ENCODE data around the gene KAT2B.
"Not testable (repeated sequence)": the region's sequence is repeated elsewhere in the genome, so short reads cannot be mapped to it uniquely, and the experiment has no call there.

The KAT2B gene

DNA sequence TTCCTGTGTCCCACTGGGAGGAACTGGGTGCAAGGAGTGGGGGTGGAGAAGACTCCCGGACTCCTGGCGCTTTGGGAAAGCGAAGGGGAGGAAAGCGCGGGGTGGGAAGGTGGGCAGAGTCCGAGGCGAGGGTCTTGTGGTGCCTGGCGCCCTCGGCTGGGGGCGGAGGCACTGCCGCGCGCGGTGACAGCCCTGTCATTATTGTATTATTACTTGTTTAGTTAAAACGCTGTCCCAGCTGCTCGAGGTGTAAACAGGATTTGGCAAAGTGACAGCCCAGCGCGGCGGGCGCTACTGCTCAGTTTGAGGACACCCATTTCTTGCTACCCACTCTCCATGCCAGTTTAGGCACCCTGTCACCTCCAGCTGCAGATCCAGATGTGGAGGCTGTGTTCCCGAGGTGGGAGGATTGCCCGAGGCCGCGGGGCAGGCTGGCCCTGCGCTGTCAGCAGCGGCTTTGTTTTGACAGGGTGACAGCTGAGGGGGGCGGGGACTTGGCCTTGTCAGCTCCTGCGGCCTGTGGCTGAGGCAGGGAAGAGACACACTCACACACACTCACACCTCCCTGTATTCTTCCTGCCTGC lies 1.0 kb downstream of the KAT2B start:
- DNase-seq (ENCODE audit: low read depth), result peak; percentile 75

DNA sequence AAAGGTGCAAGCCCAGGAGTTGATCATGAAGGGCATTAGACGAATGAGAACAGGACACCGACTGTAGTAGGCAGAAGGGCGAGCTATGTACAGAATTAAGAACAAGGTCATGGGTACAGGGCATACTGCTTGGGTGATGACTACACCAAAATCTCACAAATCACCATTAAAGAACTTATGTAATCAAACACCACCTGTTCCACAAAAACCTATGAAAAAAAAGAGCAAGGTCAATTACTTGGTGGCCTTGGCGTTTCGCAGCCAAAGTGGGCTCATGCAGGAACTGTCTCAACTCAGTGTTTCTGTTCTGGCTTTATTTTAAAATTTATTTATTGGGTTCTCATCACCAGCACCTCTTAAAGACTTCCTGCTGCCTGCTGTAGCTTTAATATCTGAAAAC lies 2.1 kb downstream of the KAT2B start:
- no peak for DNase-seq (ENCODE audit: low read depth)

DNA sequence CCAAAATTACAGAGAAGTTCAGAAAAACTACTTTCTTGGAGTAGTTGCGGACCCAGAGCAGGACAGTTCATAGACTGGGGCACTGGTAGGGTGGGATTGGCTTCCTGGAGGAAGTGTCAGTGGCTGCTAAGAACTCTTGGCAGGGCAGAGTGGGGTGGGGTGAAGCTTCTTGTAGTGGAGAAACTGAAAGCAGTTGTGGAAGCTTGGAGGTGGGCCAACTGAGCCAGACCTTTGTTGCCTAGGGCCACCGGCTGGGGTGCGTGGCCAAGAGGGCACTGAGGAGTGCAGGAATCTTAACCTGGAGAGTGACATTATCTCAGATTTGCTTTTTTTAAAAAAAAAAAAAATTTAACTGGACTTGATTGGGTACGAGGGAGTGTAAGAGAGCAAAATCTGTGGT lies 3.1 kb downstream of the KAT2B start:
- DNase-seq (ENCODE audit: low read depth), result peak; percentile 20

DNA sequence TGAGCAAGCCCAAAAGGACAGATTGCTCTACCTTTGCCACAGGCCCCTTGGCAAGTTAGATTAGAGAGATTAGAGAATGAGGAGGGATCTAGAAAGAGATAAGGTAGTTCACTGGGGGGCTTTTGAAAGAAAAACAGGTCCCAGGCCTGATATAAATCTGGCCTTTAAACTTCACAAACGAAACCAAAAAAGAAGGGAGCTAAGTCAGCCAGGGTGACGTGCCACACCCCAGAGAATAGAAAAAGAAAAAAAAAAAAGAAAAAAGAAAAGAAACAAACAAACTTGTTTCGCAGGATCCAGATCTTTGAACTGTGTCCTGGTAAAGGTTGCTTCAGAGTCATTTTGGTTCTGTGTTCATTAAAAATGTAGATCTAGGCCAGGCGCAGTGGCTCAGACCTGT lies 3.6 kb downstream of the KAT2B start:
- no peak for DNase-seq (ENCODE audit: low read depth)

DNA sequence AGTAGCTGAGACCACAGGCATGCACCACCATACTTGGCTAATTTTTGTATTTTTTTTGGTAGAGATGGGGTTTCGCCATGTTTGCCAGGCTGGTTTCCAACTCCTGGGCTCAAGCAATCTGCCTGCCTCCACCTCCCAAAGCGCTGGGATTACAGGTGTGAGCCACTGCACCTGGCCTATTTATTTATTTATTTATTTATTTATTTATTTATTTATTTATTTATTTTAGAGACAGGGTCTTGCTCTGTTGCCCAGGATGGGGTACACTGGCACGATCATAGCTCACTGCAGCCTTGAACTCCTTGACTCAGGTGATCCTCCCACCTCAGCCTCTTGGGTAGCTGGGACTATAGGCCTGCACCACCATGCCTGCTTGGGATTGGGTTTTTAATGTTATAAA lies 4.9 kb downstream of the KAT2B start:
- not testable (repeated sequence) for DNase-seq (ENCODE audit: low read depth)

DNA sequence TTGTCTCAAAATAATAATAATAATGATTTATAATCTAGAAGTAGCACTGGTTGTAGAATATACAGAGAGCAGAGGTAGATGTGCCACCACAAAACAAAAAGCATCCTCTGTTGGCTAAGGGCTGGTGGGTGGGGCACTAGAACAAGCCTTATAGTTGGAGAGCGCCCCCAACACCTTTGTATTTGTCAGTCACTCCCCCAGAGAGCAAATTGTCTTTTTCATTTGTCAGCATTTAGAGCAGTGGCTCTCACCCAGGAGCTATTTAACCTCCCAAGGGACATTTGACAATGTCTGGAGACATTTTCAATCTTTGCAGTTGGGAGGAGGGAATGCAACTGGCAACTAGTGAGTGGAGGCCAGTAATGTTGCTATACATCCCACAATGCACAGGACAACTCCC lies 6.3 kb downstream of the KAT2B start:
- DNase-seq (ENCODE audit: low read depth), result no peak

DNA sequence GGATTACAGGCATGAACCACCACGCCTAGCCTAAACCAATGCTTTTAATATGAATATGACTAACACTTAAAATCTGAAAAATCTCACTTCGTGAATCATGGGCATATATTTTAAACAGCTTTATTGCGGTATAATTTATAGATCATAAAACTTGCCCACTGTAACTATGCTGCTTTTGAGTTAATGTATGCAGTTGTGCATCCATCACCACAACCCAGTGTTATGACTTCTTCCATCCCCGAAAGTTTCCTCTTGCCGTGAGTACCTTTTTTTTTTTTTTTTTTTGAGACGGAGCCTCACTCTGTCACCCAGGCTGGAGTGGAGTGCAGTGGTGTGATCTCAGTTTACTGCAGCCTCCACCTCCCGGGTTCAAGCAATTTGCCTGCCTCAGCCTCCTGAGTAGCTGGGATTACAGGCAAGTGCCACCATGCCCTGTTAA lies 7.1 kb downstream of the KAT2B start:
- DNase-seq (ENCODE audit: low read depth), result no peak

DNA sequence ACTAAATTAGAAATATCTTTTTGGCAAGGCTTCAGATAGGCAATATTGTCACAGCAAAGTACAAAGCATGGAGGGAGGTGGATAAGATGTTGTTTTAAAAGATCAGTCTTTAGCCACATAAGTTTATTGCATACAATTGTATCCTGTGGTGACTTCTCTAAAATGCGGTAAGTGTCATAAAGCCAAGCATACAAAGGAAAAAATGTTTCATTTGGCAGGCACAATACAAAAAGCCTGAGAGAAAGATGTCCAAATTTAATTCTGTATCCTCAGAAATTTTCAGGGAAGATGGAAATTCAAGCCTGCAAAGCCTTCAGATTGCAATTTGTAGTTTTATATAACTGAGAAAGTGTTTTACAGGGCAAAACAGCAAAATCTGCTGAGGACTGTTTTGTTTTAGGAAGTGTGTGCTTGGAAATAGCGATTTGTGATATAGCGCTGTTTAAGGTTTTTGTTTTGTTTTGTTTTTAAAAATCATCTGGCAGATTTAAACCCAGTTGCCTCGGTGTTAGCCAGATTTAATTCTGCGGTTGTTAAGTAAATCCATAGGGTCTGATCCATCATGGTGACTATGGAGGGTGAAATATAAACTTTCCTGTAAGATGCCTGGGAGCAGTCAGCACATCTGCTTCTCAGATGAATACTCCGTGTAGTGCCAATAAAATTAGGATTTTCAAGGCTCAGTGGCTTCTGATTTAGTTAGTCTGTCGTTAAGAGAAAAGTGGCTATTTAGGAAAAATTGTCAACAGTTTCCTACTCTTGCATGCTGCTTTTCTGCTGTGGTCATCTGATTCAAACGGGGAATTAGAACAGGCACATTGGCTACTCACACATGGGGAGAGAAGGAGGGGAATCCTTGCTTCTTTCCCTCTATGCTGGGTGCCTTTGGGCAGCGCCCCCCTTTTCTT lies 8.0 kb downstream of the KAT2B start:
- no peak for DNase-seq (ENCODE audit: low read depth)

DNA sequence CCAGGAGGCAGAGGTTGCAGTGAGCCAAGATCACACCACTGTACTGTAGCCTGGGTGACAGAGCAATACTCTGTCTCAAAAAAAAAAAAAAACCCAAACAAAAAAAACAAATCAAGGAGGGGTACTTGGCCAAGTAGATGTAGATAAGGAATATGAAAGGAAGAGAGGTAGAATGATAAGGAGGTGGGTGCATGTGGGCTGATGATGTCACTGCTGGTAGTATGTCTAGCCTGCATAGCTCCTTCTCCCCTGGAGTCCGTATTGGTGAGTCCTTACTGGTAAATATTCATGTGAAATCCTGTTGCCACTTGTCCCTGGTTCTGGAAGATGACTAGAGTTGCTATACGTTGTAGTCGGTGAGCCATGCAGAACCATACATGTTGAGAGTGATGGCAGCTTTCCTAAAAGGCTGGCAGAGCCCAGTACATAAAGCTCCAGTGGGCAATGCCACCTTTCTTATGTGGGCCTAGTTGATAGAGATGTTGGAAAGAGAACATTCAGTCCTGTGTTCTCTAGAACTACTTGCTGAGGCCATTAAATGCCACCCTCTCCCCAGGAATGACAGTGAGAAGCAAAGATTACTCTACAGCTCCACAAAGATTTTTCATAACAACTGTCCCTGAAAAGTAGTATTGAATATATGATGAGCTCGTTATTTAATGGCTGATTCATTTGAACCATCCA lies 11.0 kb downstream of the KAT2B start:
- no peak for DNase-seq (ENCODE audit: low read depth)

DNA sequence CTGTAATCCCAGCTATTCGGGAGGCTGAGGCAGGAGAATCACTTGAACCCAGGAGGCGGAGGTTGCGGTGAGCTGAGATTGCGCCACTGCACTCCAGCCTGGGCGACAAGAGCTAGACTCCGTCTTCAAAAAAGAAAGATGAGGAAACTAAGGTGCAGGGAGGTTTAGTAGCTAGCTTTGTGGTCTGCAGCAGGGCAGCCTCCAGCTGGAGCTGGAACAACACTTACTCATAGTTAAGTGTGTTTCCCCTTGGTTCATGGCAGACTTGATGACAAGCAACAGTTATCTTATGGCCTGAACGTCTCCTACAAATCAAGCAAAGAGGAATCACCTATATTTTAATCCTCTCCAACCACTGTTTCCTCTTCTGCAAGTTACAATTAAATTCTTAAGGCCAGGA lies 12.6 kb downstream of the KAT2B start:
- no peak for DNase-seq (ENCODE audit: low read depth)

DNA sequence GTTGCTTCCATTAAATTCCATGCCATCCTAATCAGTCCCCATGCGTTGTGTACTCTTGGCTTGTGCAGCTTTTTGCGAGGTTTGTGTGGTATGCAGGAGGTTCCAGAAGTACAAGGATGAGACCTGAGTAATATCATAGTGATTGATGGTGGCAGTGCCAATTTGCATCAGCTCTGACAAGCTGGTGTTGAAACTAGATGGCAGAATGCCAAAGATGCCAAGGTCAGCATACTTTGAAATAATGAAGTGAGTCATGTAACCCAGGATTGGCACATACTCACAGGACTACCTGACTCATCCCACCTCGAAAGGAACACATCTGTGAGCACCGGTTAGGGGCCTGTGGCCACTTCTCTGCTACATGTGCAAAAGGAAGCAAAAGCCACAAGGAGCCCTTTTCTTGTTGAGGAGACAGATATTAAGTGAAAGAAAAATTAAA lies 14.3 kb downstream of the KAT2B start:
- peak; percentile 28 for DNase-seq (ENCODE audit: low read depth)

DNA sequence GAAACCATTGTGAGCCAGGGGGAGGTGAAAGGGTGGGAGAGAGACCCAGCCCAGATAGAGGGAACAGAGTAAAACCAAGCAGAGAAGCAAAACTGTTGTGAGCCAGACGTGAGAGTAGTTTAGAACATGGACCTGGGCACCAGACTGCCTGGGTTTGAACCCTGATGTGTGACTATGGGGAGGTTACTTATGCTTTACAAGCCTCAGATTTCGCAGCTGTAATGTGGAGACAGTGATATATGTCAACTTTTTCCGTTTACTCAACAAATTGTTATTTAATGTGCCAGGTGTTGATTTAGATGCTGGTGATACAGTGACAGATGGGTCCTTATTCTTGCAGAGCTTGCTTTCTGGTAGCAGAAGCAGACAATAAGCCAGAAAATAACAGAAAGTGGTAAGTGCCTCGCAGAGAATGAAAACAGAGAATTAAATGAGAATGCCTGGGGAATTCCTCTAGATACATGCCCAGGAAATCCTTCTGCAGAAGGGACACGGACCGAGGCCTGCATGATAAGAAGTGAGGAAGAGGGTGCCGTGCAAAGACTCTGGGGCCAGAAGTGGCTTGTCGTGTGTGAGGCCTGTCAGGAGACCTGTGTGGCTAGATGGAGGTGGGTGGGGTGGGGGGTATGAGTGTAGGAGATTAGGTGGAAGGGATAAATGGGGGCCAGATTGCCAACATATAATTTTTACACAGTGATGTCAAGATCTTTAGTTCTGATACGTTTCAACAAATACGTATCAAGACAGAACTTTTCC lies 15.0 kb downstream of the KAT2B start:
- peak; percentile 11 for DNase-seq (ENCODE audit: low read depth)

DNA sequence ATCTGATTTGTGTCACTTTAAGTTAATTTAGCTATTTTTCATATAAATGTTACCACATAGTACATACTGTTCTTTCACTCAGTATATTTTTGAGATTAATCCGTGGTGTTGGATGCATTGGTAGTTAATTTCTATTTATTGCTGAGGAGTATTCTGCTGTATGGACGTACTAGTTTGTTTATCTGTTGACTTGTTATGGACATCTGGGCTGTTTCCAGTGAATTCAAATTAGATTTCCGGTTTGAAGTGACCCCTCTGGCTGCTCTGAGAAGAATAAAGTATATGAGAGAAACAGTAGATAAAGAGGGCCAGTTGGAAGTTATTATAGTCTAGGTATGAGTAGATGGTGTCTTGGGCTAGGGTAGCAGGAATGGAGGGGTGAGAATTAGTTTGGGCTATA lies 15.6 kb downstream of the KAT2B start:
- DNase-seq (ENCODE audit: low read depth), result no peak

DNA sequence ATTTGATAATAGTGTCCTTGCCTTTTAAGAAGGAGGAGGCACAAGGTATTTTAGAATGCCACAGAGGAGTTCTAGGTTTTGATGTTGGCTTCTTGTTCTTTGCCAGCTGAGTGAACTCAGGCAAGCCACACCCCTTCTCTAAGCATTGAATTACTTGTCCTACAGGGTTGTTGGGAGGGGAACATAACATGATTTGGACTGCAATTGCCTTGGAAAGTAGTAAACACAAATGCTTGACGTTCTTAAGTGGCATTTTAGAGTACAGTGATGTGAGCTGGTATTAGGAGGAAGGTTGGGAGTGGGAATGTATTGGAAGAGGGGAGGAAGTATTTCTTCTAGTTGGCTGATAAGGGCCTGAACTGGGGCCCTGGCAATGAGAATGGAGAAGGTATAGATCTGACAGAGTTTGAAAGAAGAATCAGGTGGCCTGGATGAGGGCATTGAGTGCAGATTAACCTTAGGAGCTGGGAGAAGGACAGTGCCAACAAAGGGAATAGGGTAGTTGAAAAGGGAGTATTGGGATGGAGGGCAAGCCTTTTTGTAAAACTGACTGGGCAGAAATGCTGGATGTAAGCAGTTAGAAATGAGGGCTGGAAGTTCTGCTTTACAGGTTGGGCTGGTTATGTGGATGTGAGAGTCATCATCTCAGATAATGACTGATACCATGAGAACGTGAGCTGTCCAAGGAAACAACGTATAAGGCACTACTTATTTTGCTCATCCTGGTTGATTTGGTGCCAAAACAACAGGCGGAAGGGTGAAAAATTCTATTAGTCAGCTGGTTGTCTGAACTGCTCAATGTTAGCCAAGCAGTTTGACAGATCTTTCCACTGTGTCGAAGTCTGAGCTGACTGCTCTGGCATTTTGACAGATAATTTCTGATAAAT lies 16.7 kb downstream of the KAT2B start:
- no peak for DNase-seq (ENCODE audit: low read depth)

DNA sequence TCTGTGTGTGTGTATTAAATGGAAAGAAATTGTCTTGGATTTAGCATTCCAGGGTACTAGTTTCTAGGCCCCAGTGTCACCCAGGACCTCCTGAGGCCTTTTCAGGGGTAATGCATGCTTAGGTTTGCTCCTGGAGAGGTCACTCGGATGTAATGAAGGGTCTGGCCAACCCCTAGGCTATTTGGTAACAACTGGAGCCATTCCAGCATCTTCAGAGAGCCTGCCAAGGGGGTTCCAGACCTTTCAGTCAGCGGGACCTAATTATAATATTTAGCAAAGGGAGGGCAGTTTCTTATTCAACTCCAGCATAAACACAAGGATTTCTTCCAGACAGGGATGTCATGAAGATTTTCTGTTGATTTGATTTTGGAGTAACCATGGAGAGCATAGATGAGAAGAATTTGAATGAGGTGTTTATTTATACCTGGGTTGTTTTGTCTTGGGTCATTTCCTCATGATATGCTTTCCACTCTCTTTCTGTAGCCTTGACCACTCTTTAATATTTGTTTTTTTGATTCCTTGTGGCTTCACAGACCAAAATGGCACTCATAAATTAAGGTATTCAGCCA lies 17.4 kb downstream of the KAT2B start:
- no peak for DNase-seq (ENCODE audit: low read depth)

DNA sequence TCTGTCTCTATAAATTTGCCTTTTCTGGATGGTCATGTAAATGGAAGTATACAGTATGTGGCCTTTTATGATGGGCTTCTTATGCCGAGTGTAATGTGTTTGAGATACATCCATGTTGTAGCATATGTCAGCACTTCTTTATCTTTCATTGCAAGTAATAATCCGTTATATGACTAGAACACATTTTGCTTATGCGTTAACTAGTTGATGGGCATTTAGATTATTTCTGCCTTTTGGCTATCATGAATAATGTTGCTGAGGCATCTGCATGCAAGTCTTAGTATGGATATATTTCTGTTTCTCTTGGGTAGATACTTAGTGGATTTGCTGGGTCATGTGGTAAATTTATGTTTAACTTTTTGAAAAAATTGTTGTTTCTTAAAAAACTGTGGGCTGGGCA lies 19.7 kb downstream of the KAT2B start:
- no peak for DNase-seq (ENCODE audit: low read depth)

DNA sequence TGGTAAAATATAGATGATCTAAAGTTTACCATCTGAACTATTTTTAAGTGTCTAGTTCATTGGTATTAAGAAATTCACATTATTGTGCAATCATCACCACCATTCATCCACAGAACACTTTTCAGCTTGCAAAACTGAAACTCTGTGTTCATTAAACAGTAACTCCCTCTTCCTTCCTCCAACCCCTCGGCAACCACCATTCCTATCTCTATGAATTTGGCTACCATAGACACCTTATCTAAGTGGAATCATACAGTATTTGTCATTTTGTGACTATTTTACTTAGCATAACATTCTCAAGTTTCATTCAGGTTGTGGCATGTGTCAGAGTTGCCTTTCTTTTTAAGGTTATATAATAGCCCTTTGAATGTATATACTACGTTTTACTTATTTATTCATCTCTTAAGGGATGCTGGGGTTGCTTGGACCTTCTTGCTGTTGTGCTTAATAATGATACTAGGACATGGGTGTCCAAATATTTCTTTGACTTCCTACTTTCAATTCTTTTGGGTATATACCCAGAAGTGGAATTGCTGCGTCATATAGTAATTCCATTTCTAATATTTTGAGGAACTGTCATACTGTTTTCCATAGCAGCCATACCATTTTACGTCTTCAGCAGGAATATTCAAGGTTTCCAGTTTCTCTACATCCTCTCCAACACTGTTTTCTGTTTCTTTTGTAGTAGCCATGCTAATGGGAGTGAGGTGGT lies 20.9 kb downstream of the KAT2B start:
- DNase-seq (ENCODE audit: low read depth), result no peak

DNA sequence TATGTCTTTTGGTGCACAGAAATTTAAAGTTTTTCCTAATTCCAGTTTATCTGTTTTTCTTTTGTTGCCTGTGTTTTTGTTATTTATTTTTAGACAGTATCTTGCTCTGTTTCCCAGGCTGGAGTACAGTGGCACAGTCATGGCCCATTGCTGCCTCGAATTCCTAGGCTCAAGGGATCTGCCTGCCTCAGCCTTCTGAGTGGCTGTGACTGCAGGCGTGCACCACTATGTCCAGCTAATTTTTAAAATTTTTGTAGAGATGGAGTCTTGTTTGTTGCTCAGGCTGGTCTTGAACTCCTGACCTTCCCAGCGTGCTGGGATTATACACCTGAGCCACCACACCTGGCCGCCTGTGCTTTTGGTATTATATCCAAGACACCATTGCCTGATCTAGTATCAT lies 22.8 kb downstream of the KAT2B start:
- no peak for DNase-seq (ENCODE audit: low read depth)

DNA sequence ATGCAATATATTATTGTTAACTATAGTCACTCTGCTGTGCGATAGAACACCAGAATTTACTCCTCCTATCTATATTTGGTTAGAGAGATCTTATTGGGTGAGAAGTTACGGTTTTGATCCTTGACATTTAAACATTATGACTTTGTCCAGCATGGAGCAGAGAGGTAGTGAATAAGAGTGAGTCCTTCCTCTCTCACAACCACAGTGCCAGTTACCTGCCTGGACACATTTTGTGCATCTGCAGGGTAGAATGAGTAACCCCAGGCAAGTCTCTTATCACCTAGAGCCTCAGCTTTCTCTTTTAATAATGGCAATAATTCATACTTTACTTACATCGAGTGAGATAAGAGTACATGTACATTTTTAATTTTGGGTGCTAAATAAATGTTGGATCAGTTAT lies 24.1 kb downstream of the KAT2B start:
- no peak for DNase-seq (ENCODE audit: low read depth)

Data from stimulated activated CD8-positive, alpha-beta memory T cell treated with anti-CD3 and anti-CD28 coated beads, Interleukin-4, amount 100 ng/mL, for 24 hours (primary cell).